Effector memory CD4-positive, alpha-beta T cell (primary cell): Measurements from ENCODE around the gene UBA52.

Source experiments
- DNase-seq, 3 donors: peaks; one replicate each; pipeline ENCODE4 v3.0.0-alpha.2; 2020
- H3K27ac ChIP-seq: 2 replicates; pipeline ENCODE4 v1.7.0; 2013; ENCODE audit warnings: mild to moderate bottlenecking, low read length, moderate library complexity; ENCODE audit not compliant: insufficient read depth, poor library complexity, severe bottlenecking
- H3K27me3 ChIP-seq: replicated peaks from 2 replicates; pipeline ENCODE4 v1.7.0; 2013; ENCODE audit warnings: mild to moderate bottlenecking, low read length; ENCODE audit not compliant: insufficient read depth, control insufficient read depth, poor library complexity, severe bottlenecking
- H3K36me3 ChIP-seq: 2 replicates; pipeline ENCODE4 v1.7.0; 2013; ENCODE audit warnings: mild to moderate bottlenecking, low read length, moderate library complexity; ENCODE audit not compliant: control insufficient read depth, insufficient read depth
- H3K4me1 ChIP-seq: 2 replicates; pipeline ENCODE4 v1.7.0; 2013; ENCODE audit warnings: low read length, mild to moderate bottlenecking; ENCODE audit not compliant: control insufficient read depth, insufficient read depth, poor library complexity, severe bottlenecking
- H3K4me3 ChIP-seq: 2 replicates; pipeline ENCODE4 v1.7.0; 2013; ENCODE audit warnings: low read length, low read depth, mild to moderate bottlenecking; ENCODE audit not compliant: insufficient read depth, poor library complexity, severe bottlenecking
- H3K9me3 ChIP-seq: 2 replicates; pipeline ENCODE4 v1.7.0; 2013; ENCODE audit warnings: mild to moderate bottlenecking, low read length, moderate library complexity; ENCODE audit not compliant: control insufficient read depth

Gene UBA52

DNA sequence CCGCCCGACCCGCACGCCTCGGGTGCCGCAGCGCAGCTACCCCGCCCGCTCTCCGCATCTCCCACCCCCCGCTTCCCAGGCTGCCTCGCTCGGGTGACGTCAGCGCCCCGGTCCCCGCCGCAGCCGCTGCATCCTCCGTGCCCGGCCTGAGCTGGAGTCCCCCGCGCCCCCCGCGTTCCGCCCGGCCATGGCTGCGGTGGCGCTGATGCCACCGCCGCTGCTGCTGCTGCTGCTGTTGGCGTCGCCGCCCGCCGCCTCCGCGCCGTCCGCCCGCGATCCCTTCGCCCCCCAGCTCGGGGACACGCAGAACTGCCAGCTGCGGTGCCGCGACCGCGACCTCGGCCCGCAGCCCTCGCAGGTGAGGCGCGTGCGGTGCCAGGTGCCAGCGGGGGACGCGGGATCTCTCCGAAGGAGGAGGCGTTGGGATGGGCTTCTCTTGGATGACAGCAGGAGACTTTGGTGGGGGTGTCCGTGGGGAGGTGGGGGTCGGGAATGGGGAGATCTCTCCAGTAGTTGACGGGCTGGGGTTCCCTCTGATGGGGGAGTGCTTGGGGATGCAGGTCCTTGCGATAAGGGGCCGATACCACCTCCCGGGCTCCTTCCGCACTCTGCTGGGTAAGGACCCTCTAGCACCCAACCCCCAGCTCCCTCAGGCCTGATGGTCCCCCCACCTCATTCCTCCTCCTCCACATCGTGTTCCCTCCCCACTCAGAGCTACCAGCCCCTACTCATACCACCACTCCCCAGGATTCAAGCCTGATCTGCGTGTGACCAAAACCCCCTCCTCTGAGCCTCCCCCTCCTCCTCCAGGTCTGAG is 41.3 kb downstream of the UBA52 start, which contains the start of gene TMEM59L:
Gene TMEM59L, plus strand, starts transcription at position 99 of the 817 bp plus-strand sequence. Its CDS starts 89 bp downstream, at position 188.
- Histone ChIP-seq H3K27me3 (peaks cover 68% of the 10 kb centered on the region), H3K27ac (no peak within 1 kb of the TSS), H3K9me3 (no peaks in the 10 kb centered on the region), H3K36me3 (no peaks in the 10 kb centered on the region), H3K4me3 (peak within 1 kb of the TSS; percentile 62), H3K4me1 (peaks cover 29% of the 10 kb centered on the region)
- peak; percentile 38 to 45 (median 45) for DNase-seq

- no peak overlapping the region for H3K27ac ChIP-seq
- no peak for DNase-seq
- H3K9me3 ChIP-seq = no peaks in the 10 kb centered on the region
- peaks cover 61% of the 10 kb centered on the region for H3K27me3 ChIP-seq
- no peak overlapping the region for H3K4me3 ChIP-seq
- H3K36me3 ChIP-seq = no peaks in the 10 kb centered on the region
- peaks cover 28% of the 10 kb centered on the region for H3K4me1 ChIP-seq
Observed at GRCh38 chr19:18613589-18614234, 42.1 kb downstream of the UBA52 start.

- H3K4me1 ChIP-seq = peaks cover 21% of the 10 kb centered on the region
- no peak overlapping the region for H3K27ac ChIP-seq
- peaks cover 40% of the 10 kb centered on the region for H3K27me3 ChIP-seq
- H3K4me3 ChIP-seq = no peak overlapping the region
- H3K9me3 ChIP-seq = no peaks in the 10 kb centered on the region
- H3K36me3 ChIP-seq = no peaks in the 10 kb centered on the region
- DNase-seq = no peak
Observed at GRCh38 chr19:18616023-18616422, 44.4 kb downstream of the UBA52 start.

- Histone ChIP-seq H3K27ac (no peak overlapping the region), H3K36me3 (no peaks in the 10 kb centered on the region), H3K9me3 (no peaks in the 10 kb centered on the region), H3K4me3 (no peak overlapping the region), H3K27me3 (peaks cover 25% of the 10 kb centered on the region), H3K4me1 (peaks cover 7% of the 10 kb centered on the region)
- DNase-seq = no peak
Observed at GRCh38 chr19:18617562-18617961, 45.9 kb downstream of the UBA52 start.

DNA sequence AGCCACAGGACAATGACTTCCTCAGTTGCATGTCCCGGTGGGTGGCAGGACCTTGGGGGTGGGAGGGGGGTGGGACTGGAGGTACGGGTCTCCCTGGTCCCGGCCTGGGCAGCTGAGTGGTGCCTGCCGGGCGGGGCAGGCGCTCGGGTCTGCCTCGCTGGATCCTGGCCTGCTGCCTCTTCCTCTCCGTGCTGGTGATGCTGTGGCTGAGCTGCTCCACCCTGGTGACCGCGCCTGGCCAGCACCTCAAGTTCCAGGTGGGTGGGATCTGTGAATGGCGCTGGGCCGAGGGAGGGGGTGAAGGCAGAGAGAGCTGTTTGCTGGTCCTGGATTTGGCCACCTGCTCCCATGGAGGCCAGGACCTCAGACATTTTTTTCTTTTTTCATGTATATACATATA is 46.6 kb downstream of the UBA52 start:
- no peaks in the 10 kb centered on the region for H3K36me3 ChIP-seq
- H3K4me1 ChIP-seq = peaks cover 3% of the 10 kb centered on the region
- no peaks in the 10 kb centered on the region for H3K9me3 ChIP-seq
- H3K27ac ChIP-seq = no peak overlapping the region
- peaks cover 19% of the 10 kb centered on the region for H3K27me3 ChIP-seq
- no peak for DNase-seq
- H3K4me3 ChIP-seq = no peak overlapping the region

DNA sequence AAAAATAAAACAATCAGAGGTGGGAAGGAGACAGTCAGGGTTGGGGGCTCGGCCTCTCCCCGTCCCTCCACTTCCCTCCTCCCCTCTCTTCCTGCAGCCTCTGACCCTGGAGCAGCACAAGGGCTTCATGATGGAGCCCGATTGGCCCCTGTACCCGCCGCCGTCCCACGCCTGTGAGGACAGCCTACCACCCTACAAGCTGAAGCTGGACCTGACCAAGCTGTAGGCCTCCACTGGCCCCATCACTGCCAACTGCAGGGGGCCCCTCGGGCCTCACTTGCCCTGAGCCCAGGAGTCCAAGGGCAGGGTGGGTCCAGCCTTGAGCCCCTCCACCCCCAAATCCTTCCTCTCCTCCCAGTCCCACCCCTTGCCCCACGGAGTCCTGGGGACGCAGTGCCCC is 48.7 kb downstream of the UBA52 start:
- Histone ChIP-seq H3K27me3 (peaks cover 5% of the 10 kb centered on the region), H3K4me1 (no peaks in the 10 kb centered on the region), H3K4me3 (no peak overlapping the region), H3K36me3 (no peaks in the 10 kb centered on the region), H3K27ac (no peak overlapping the region), H3K9me3 (no peaks in the 10 kb centered on the region)
- DNase-seq = no peak

GRCh38 chr19:18620902-18621301 is 49.2 kb downstream of the UBA52 start:
- H3K4me1 ChIP-seq = no peaks in the 10 kb centered on the region
- no peaks in the 10 kb centered on the region for H3K9me3 ChIP-seq
- H3K27ac ChIP-seq = no peak overlapping the region
- H3K36me3 ChIP-seq = no peaks in the 10 kb centered on the region
- no peak overlapping the region for H3K4me3 ChIP-seq
- no peak for DNase-seq
- peaks cover 5% of the 10 kb centered on the region for H3K27me3 ChIP-seq

DNA sequence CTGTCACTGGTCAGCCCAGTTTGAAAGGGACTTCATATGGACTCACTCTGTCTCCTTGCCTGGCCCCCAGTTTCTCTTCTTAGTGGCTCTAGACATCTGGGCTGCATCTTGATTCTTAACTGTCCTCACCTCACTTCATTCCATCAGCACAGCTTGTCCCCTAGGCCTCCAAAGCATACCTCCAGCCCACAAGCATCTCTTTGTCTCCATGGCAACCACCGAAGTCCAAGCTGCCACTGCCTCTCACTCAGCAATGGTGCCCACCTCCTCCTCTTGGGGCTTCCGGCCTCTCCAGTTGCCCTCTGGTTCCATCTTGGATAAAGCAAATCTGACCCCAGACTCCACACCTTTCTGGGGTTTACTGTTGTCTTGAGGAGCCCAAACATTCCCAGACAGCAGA is 55.2 kb downstream of the UBA52 start:
- Histone ChIP-seq H3K4me1 (no peaks in the 10 kb centered on the region), H3K4me3 (no peak overlapping the region), H3K9me3 (no peaks in the 10 kb centered on the region), H3K27me3 (no peaks in the 10 kb centered on the region), H3K27ac (no peak overlapping the region), H3K36me3 (no peaks in the 10 kb centered on the region)
- DNase-seq = no peak
